Measurements from ENCODE around the gene LIN7B.

DNA sequence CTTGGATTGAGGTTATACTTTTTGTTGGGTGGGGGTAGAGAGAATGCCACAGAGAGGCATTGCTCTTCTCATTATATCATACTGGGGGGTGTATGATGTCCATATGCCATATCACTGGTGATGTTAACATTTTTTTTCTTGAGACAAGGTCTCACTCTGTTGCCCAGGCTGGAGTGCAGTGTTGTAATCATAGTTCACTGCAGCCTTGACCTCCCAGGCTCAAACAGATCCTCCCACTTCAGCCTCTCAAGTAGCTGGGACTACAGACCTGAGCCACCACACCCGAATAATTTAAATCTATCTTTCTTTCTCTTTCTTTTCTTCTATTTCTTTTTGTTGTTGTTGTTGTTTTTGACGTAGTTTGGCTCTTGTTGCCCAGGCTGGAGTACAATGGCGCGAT, 33.8 kb upstream of the LIN7B start:
- TF ChIP-seq, protein P1, sequence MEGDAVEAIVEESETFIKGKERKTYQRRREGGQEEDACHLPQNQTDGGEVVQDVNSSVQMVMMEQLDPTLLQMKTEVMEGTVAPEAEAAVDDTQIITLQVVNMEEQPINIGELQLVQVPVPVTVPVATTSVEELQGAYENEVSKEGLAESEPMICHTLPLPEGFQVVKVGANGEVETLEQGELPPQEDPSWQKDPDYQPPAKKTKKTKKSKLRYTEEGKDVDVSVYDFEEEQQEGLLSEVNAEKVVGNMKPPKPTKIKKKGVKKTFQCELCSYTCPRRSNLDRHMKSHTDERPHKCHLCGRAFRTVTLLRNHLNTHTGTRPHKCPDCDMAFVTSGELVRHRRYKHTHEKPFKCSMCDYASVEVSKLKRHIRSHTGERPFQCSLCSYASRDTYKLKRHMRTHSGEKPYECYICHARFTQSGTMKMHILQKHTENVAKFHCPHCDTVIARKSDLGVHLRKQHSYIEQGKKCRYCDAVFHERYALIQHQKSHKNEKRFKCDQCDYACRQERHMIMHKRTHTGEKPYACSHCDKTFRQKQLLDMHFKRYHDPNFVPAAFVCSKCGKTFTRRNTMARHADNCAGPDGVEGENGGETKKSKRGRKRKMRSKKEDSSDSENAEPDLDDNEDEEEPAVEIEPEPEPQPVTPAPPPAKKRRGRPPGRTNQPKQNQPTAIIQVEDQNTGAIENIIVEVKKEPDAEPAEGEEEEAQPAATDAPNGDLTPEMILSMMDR (IDR thresholded peaks at IDR 0.05; ENCODE audit: low read depth, low read length, missing input control): no peak
- TF ChIP-seq JUND (IDR thresholded peaks at IDR 0.05) (no peak), GABPA (IDR thresholded peaks at IDR 0.05 in 1 of 2, conservative IDR thresholded peaks at IDR 0.05 in 1 of 2) (no peak)
- TF ChIP-seq, protein P2, sequence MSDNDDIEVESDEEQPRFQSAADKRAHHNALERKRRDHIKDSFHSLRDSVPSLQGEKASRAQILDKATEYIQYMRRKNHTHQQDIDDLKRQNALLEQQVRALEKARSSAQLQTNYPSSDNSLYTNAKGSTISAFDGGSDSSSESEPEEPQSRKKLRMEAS (IDR thresholded peaks at IDR 0.05): no peak

Measured in liver (tissue), 3 donors.